Measurements from ENCODE around the gene NTNG1. TPM values are rescaled to one million over a fixed set of nuclear protein-coding genes. Genes with fewer than 3 reads are reported as not detected.

The NTNG1 gene
- total RNA-seq, 3 donors from 2014 or later (not counting 1 experiment from before 2014, with no cell fraction given) = 0.58 TPM; not detected in 2

GRCh38 chr1:107473065-107473464, 332.2 kb downstream of the NTNG1 start:
- H3K36me3 ChIP-seq (ENCODE audit: control insufficient read depth, insufficient read depth, low read length) = no peaks in the 10 kb centered on the region
- DNase-seq (no peak), ATAC-seq (no peak)
- no peaks in the 10 kb centered on the region for H3K4me1 ChIP-seq (ENCODE audit: control insufficient read depth, insufficient read depth, low read length)
- Mint-ChIP-seq H3K4me3 (no peak overlapping the region), H3K9me3 (no peaks in the 10 kb centered on the region), H3K27me3 (ENCODE audit: low read depth in 2 of 2) (peaks cover 16 to 55% of the 10 kb centered on the region in 2 donors), H3K36me3 (no peaks in the 10 kb centered on the region), H3K4me1 (no peaks in the 10 kb centered on the region), H3K27ac (no peak overlapping the region)
- H3K27ac ChIP-seq (ENCODE audit: low read length) = no peak overlapping the region
- peaks cover 4% of the 10 kb centered on the region for H3K27me3 ChIP-seq (ENCODE audit: control insufficient read depth, insufficient read depth, low read length)
- 67% methylated on average over 2 of the region's 2 CpGs for WGBS (ENCODE audit: insufficient coverage)
- intact Hi-C loops (cut with micrococcal nuclease) = no loop called here
- no peak for TF ChIP-seq CTCF (IDR thresholded peaks at IDR 0.05)
- no peak overlapping the region for H3K4me3 ChIP-seq (ENCODE audit: low read length)
- H3K9me3 ChIP-seq (ENCODE audit: control insufficient read depth, insufficient read depth, low read length) = no peaks in the 10 kb centered on the region

- Histone ChIP-seq H3K36me3 (ENCODE audit: control insufficient read depth, insufficient read depth, low read length) (no peaks in the 10 kb centered on the region), H3K27ac (ENCODE audit: low read length) (no peak overlapping the region), H3K9me3 (ENCODE audit: control insufficient read depth, insufficient read depth, low read length) (no peaks in the 10 kb centered on the region), H3K4me1 (ENCODE audit: control insufficient read depth, insufficient read depth, low read length) (no peaks in the 10 kb centered on the region), H3K4me3 (ENCODE audit: low read length) (no peak overlapping the region), H3K27me3 (ENCODE audit: control insufficient read depth, insufficient read depth, low read length) (peaks cover 4% of the 10 kb centered on the region)
- no peak overlapping the region for H3K4me3 Mint-ChIP-seq
- H3K4me1 Mint-ChIP-seq = no peaks in the 10 kb centered on the region
- intact Hi-C loops (cut with micrococcal nuclease) = no loop called here
- H3K36me3 Mint-ChIP-seq = no peaks in the 10 kb centered on the region
- no peak for TF ChIP-seq CTCF (IDR thresholded peaks at IDR 0.05)
- 9% methylated on average over 1 of the region's 1 CpG for WGBS (ENCODE audit: insufficient coverage)
- no peak for DNase-seq
- no peak overlapping the region for H3K27ac Mint-ChIP-seq
- ATAC-seq = no peak
- H3K9me3 Mint-ChIP-seq = no peaks in the 10 kb centered on the region
- H3K27me3 Mint-ChIP-seq (ENCODE audit: low read depth in 2 of 2) = peaks cover 17 to 55% of the 10 kb centered on the region in 2 donors
Measured at GRCh38 chr1:107474877-107475612, 334.2 kb downstream of the NTNG1 start.

- no peak overlapping the region for H3K4me3 Mint-ChIP-seq
- WGBS (ENCODE audit: insufficient coverage) = 90% methylated on average over 2 of the region's 2 CpGs
- Histone ChIP-seq H3K27me3 (ENCODE audit: control insufficient read depth, insufficient read depth, low read length) (peaks cover 6% of the 10 kb centered on the region), H3K27ac (ENCODE audit: low read length) (no peak overlapping the region), H3K4me3 (ENCODE audit: low read length) (no peak overlapping the region), H3K9me3 (ENCODE audit: control insufficient read depth, insufficient read depth, low read length) (no peaks in the 10 kb centered on the region), H3K36me3 (ENCODE audit: control insufficient read depth, insufficient read depth, low read length) (no peaks in the 10 kb centered on the region), H3K4me1 (ENCODE audit: control insufficient read depth, insufficient read depth, low read length) (peaks cover 6% of the 10 kb centered on the region)
- intact Hi-C loops (cut with micrococcal nuclease) = no loop called here
- no peak for TF ChIP-seq CTCF (IDR thresholded peaks at IDR 0.05)
- peaks cover 10% of the 10 kb centered on the region in 2 donors for H3K4me1 Mint-ChIP-seq
- ATAC-seq (no peak), DNase-seq (no peak)
- no peaks in the 10 kb centered on the region for H3K9me3 Mint-ChIP-seq
- no peaks in the 10 kb centered on the region for H3K36me3 Mint-ChIP-seq
- H3K27me3 Mint-ChIP-seq (ENCODE audit: low read depth in 2 of 2) = peaks cover 17 to 61% of the 10 kb centered on the region in 2 donors
- H3K27ac Mint-ChIP-seq = no peak overlapping the region
Measured at GRCh38 chr1:107477233-107477632, 336.4 kb downstream of the NTNG1 start.
